GM12875 (cell line): ENCODE measurements around the gene FREM2.

Experiments used
- H3K4me3 ChIP-seq: one replicate; pipeline ENCODE4 v1.5.1; 2011; ENCODE audit warnings: low read depth, low read length, control low read depth
- CTCF ChIP-seq: IDR thresholded peaks from 2 replicates; pipeline ENCODE4 v1.5.1; 2011; ENCODE audit warnings: low read depth, mild to moderate bottlenecking, control low read depth, inconsistent platforms, low read length, moderate library complexity, borderline replicate concordance; ENCODE audit not compliant: insufficient read depth

The FREM2 gene

GRCh38 chr13:38785490-38785889 lies 98.6 kb downstream of the FREM2 start:
- no peak for TF ChIP-seq CTCF

GRCh38 chr13:38787550-38787949 lies 100.7 kb downstream of the FREM2 start:
- no peak for TF ChIP-seq CTCF
- no peak overlapping the region for H3K4me3 ChIP-seq

More at GRCh38 chr13:38785490-38785889, 98.6 kb downstream of the FREM2 start:
- H3K4me3 ChIP-seq = no peak overlapping the region

- TF ChIP-seq CTCF = no peak
- no peak overlapping the region for H3K4me3 ChIP-seq
Observed at GRCh38 chr13:38796890-38797289, 110.0 kb downstream of the FREM2 start.

GRCh38 chr13:38803531-38803930 lies 116.7 kb downstream of the FREM2 start:
- no peak for TF ChIP-seq CTCF
- H3K4me3 ChIP-seq = no peak overlapping the region

GRCh38 chr13:38804061-38804460 lies 117.2 kb downstream of the FREM2 start:
- H3K4me3 ChIP-seq = no peak overlapping the region
- no peak for TF ChIP-seq CTCF

- H3K4me3 ChIP-seq = no peak overlapping the region
- no peak for TF ChIP-seq CTCF
Observed at GRCh38 chr13:38804536-38804935, 117.7 kb downstream of the FREM2 start.

GRCh38 chr13:38814331-38814730 lies 127.5 kb downstream of the FREM2 start:
- TF ChIP-seq CTCF = no peak
- H3K4me3 ChIP-seq = no peak overlapping the region
